Measurements from ENCODE around the gene CCND3.

GRCh38 chr6:41955412-41955811 is 13.8 kb upstream of the CCND3 start:
- TF ChIP-seq POLR2A (IDR thresholded peaks at IDR 0.05; ENCODE audit: extremely low read depth, insufficient read length) (no peak), CTCF (IDR thresholded peaks at IDR 0.05; ENCODE audit: low read depth, low read length) (no peak), MYC (IDR thresholded peaks at IDR 0.05; ENCODE audit: low read depth, low read length) (no peak)

Measured in NB4 (cell line).